GM18508 (cell line): ENCODE data around the gene CARNS1.

Experiments
- ATAC-seq: cut with Tn5 transposase; IDR thresholded peaks from one replicate; pipeline ENCODE4 v1.9.1; 2021; ENCODE audit warnings: moderate number of reproducible peaks; ENCODE audit not compliant: insufficient read depth, unreplicated experiment

The CARNS1 gene

DNA sequence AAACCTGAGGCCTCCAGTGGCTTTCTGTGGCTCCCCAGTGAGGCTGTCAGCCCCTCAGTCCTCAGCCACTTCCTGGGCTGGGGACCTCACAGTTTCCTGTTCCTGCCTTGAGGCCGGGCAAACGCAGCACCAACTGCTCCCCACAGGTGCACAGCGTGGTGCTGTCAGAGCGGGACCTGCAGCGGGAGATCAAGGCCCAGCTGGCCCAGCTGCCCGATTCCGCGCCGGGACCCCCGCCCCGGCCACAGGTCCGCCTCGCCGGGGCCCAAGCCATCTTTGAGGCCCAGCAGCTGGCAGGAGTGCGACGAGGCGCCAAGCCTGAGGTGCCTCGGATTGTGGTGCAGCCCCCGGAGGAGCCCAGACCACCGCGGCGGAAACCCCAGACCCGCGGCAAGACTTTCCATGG, 6.2 kb upstream of the CARNS1 start:
- no peak for ATAC-seq

DNA sequence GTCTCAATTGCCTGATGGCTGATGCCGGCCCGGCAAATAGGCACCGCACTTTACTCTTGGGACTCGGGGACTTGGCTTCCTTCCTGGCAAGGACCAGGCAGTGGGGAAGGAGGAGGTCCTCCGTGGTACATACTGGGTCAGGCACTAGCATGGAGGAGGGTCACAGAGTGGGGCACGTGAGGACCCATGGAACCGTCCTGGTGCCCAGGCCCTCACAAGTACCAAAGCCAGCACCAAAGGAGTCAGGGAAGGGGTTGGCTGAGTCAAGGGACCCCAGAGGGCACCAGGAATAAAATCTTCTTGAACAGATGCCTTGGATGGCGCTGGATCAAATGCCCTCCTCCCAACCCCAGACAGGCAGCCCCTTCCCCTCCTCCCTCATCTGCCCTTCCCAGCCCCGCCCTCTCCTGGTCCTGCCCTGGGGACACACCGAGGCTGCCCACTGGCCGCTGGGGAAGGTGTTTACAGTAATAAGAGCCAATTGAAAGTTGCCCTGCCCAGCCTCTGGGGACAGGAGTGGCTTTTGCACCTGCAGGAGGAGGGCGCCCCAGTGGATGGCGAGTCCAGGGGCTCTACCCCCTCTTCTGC, 5.6 kb upstream of the CARNS1 start:
- no peak for ATAC-seq

DNA sequence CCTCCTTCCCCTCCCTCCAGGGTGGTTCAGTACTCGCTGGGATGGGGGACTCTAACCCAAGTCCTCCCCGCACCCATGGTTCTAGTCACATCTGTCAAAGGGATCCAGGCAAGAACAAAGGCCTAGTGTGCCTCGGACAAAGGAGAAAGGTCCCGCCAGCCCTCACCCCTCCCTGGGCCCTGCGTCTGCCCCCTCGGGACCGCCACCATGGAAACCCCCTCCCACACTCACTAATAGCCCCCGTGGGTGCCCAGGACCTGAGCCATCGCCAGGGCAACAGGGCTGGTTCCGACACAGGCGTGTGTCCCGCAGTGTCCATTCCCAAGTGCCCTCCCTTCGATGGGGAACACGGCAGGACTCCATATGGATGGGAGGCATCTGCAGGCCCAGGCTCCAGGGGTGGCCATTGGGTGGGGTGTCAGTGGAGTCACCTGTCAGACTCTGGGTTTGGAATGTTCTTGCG, 5.1 kb upstream of the CARNS1 start:
- no peak for ATAC-seq

DNA sequence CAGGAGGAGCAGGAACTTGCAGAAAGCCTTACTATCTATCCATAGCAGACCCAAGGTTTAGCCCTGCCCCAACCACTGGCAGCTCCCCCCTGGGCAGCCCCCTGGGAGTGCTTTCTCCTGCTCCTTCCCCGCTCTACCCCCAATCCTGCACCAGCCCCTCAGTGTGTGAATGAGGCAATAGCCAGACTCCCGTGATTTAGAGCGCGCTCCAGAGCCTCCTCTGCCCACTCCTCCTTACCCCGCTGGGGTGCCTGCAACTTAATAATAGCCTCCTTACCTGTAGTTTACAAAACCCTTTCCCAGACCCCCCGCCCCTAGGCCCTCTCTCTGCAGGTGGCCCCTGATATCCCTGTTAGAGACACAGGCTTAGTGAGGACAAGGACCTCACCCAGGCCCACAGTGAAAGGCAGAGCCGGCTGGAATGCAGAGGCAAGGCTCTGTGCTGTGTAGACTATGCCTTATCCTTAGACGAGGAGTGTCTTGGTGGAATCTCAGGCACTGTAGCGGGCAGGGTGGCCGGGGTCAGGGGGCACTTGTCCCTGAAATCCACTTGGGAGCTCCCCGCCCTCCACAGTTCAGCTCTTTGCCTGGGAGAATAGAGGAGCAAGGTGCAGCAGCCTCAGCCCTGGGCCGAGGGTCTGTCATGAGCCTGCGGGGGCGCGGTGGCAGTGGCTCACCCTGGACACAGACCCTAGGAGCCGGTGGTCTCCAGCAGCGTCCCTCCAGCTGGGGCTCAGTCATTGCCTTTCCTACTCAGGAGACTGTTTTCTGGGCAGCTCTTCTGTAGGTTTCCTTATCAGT, 4.3 kb upstream of the CARNS1 start:
- no peak for ATAC-seq

DNA sequence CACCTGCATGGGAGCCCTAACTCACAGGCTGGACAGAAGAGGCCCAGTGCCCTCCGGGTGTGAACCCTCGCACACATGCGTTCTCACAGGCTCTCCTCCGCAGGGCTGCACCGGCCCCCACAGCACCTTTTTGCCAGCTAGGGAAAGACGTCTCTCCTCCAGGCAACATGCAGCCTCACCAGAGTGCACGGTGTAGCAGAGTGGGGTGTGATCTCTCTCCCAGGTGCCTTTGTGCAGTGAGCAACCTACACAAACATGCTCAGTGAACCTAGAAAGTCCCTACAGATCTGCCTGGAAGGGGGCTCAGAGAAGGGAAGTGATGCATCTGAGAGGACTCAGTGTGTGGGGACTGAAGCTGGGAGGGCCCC, 3.7 kb upstream of the CARNS1 start:
- ATAC-seq = no peak

DNA sequence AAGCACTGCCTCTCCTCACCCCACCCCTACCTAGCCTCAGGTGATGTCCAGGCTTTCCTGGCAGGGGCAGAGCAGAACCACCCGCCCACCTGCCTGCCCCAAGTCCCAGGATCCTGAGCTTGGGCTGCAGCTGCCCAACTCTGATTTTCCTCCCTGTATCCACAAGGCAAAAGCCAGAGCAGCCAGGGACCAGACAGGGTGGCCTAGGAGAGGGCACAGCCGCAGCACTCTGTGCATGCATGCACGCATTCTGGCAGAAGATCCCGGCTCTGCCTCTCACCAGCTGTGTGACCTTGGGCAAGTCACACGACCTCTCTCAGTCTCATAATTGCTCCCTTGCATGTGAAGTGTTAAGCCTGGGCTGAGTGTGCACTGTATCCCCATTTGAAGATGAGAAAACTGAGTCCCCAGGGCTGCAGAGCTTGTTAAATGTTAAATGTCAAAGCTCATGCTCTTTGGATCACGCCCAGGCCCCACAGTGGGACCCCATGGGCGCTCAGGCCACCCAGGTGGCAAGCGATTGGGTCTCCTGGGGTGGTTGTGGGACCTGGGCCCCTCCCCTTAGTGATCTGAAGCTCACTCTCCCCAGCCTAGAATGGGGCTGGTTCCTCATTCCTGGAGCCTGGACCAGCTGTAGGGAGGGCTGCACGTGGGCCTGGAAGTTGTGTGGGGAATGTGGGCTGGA, 2.8 kb upstream of the CARNS1 start:
- no peak for ATAC-seq

DNA sequence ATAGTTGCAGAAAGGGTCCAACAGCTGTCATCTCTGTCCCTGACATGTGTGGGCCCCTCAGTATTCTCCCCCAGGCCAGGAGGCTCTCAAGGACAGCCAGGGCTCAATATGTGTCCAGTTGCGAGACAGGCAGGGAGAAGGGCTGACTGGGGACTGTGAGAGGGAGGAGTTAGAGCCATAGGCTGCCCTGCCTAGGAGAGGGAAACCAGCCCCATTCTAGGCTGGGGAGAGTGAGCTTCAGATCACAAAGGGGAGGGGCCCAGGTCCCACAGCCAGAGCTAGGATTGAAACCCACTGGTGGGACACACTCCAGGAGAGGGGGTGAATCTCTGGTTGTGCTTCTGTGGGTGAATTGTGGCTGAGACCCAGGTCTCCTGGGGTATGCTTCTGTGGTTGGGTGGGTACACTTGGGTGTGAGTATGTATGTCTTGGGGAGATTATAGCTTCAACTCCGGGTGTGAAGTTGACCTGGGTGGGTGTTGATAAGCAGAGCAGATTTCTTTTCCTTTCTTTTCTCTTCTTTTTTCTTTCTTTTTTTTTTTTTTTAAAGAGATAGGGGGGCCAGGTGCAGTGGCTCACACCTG, 2.1 kb upstream of the CARNS1 start:
- no peak for ATAC-seq

DNA sequence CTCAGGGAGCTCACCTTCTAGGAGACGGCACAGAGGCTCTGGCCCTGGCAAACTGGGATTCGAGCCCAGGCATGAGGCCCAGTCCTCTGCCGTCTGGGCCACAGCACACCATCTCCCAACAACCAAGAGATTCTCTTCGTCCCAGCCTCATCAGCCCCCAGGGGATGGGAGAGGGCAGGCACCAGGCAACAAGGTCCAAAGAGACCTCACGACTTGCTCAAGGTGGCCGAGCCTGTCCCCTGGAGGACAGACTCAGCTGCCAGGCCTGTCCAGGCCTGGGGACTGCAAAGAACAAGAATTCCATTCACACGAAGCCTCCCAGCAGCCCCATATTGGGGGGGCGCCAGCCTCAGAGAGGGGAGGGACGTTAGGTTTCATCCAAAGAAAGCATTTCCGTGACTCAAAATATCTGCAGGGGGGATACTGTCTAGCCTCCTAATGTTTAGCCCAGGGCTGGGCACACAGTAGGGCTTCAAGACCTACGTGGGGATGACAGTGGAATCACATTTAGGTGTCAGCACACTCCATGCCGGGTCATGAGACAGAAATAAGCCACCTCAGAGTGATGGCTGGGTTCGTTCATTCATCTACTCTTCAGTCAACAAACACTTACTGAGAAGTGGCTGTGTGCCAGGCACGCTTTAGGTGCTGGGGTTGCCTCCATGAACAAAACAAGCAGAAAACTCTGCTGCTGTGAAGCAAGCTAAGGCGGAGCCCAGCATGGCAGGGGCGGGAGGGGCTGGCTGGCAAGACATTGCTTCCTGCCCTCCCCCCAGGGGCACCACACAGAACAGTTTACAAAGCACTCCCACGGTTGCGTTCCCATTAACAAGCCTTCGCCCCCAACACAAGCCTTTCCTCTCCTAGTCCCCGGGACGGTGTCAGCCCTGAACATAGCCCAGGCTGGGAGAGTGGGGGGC, 1.2 kb downstream of the CARNS1 start:
- ATAC-seq = no peak

DNA sequence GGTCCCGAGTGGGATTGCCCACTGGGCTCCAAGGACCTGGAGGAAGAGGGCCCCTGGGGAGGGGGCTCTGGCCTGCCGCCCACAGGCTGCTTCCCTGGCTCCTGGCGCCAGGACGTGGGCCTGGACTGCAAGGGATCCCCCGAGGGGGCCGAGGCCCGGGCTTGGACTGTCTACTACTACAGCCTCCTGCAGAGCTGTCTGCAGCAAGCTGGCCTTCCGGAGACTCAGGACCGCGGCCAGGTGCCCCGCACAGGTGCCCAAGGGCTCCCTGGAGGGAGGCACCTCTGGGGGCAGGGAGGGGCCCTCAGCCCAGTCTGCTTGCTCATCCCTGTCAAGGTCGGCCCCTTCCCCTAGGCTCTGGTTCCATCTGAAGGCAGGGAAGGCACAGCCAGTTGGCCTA, 1.9 kb downstream of the CARNS1 start:
- ATAC-seq = no peak

DNA sequence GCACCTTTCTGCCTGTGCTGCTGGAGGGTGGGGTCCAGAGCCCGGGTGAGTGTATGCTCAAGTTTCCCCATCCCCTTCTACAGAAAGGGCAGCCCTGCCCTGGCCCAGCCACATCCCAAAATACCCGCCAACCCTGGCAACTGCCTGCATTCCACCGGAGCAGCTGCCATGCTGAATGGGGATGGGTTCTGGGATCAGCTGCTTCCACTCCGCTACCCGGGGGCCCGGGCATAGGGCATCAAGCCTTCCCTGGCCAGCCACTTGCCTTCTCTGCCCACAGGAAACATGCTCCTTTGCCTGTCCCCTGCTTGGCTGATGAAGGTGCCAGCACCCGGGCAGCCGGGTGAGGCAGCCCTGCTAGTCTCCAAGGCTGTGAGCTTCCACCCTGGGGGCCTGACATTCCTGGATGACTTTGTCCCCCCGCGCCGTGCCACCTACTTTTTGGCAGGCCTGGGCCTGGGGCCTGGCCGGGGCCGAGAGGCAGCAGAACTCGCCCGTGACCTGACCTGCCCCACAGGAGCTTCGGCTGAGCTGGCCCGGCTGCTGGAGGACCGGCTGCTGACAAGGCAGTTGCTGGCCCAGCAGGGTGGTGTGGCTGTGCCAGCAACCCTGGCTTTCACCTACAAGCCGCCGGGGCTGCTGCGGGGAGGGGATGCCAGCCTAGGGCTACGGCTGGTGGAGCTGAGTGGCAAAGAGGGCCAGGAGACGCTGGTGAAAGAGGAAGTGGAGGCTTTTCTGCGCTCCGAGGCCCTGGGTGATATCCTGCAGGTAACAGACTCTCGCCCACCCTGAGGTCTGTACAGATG, 3.2 kb downstream of the CARNS1 start:
- no peak for ATAC-seq

DNA sequence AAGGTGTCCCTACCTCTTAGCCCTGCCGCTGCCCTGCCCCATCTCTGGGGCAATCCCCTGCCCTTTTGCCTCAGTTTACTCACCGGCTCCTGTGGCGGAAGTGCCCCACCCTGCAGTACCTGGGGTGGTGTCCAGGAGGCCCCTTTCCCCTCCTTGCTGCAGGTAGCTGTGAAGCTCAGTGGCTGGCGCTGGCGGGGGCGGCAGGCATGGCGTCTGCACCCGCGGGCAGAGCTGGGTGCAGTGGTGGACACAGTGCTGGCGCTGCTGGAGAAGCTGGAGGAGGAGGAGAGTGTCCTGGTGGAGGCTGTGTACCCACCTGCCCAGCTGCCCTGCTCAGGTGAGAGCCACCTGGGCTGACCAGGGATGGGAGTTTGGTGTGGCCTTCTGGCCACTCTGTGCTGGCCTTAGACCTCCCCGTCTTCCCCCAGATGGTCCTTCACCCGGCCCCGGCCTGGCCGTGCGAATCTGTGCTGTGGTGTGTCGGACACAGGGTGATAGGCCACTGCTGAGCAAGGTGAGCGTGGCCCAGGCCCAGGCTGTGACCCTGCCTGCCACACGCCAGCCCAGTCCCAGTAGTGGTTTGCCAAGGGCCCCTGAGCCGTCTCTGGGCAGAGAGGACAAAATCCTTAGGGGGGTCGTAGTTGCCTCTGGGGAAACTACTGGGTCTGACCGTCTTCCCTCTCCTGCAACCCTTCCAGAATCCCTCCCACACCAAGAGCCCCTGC, 4.0 kb downstream of the CARNS1 start:
- ATAC-seq = no peak

DNA sequence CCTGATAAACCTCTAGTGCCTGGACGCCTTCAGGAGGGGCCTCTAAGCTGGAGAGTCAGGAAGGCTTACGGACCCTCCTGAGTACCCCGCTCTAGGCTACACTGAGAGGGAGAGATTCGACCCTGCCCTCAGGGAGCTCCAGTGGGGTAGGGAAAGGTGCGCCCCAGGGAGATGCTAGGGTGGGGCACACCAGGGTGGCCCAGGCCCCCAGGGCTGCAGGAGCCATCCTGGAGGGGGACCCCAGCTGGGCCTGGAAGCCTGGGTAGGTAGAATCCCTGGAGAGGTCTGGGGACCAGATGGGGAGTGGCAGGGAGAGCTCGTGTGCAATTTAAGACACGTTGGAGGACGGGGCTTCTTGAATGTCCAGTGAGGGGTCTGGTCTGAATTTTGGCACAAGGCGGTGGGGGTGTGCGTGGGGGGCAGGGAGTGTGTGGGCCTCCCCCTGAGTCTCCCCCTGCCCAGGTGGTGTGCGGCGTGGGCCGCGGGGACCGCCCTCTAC, 4.7 kb downstream of the CARNS1 start:
- no peak for ATAC-seq

DNA sequence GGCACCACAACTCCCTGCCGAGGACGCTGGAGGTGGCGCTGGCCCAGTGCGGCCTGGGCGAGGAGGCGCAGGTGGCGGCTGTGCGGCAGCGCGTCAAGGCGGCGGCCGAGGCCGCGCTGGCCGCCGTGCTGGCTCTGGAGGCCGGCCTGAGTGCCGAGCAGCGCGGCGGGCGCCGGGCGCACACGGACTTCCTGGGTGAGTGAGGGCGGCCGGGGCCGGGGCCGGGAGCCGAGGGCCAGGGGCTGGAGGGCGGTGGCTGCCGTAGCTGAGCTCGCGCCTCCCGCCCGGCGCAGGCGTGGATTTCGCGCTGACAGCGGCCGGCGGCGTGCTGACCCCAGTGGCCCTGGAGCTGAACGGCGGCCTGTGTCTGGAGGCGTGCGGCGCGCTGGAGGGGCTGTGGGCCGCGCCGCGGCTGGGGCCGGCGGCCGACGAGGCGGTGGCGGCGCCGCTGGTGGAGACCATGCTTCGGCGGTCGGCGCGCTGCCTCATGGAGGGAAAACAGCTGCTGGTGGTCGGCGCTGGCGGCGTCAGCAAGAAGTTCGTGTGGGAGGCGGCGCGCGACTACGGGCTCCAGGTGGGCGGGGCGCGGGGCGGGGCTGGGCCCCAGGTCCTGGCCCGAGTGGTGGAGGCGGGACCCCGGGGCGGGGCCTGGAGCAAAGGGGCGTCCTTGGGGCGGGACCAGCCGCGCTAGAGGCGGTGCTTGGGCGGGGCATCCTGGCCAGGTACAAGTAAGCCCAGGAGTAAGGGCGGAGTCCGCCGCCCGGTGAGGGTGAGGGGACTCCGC, 5.4 kb downstream of the CARNS1 start:
- ATAC-seq = no peak

DNA sequence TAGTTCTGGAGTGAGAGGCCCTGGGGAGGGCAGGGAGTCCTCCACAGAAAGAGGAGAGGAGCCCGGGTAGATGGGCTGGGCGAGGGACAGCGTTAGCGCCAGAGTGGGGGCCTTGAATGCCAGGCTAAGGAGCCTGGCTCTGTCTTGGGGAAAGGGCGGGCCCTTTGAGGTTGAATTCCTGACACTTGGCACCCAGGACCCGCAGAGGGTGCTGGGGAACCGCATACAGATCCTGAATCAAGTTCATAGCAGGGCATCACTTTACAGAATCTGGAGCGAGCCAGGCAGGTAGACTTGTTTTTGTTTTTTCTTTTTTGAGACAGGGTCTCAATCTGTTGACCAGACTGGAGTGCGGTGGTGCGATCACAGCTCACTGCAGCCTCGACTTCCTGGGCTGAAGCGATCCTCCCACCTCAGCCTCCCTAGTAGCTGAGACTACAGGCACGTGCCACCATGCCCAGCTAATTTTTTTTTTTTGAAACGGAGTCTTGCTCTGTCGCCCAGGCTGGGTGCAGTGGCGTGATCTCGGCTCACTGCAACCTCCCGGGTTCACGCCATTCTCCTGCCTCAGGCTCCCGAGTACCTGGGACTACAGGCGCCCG, 6.1 kb downstream of the CARNS1 start:
- no peak for ATAC-seq

DNA sequence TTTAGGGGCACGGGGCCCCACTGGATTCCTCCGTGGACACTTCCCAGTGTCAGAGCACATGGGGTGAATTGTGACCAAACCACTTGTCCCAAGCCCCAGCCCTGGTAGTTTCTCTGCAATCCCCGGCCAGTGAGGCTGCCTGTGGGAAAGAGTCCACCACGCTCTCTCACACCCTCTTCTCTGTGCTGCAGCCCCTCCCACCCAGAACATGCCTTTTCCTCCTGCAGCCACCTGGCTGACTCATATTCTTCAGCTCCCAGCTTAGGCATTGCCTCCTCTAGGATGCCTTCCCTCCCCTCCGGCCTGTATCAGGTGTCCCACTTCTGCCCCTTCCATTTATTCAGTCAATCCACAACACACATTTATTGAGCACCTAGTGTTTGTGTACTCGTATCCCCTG, 7.4 kb downstream of the CARNS1 start:
- no peak for ATAC-seq

DNA sequence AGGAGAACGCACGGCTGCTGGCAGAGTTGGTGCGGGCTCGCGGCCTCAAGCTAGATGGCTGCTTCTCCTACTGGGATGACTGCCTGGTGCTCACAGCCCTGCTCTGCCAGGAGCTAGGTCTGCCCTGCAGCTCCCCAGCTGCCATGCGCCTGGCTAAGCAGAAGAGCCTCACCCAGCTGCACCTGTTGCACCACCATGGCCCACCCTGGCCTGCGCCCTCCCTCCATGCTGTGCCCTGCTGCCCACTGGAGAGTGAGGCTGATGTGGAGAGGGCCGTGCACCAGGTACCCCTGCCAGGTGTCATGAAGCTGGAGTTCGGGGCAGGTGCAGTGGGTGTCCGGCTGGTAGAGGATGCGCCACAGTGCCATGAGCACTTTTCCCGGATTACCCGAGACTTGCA, 8.0 kb downstream of the CARNS1 start:
- no peak for ATAC-seq

DNA sequence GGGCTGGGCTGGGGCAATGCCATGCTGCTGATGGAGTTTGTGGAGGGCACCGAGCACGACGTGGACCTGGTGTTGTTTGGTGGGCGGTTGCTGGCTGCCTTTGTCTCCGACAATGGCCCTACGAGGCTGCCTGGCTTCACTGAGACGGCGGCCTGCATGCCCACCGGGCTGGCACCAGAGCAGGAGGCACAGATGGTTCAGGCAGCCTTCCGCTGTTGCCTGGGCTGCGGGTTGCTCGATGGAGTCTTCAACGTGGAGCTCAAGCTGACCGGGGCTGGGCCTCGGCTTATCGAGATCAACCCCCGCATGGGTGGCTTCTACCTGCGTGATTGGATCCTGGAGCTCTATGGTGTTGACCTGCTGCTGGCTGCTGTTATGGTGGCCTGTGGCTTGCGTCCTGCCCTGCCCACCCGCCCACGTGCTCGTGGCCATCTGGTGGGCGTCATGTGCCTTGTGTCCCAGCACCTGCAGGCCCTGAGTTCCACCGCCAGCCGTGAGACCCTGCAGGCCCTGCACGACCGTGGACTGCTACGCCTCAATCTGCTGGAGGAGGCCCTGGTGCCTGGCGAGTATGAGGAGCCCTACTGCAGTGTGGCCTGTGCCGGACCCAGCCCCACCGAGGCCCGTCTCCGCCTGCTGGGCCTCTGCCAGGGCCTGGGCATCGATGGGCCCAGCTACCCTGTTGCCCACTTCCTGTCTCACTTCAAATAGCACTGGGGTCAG, 8.6 kb downstream of the CARNS1 start:
- no peak for ATAC-seq
